Heart right ventricle (tissue), 16 donors: ENCODE results near the gene PALD1. TPM values are rescaled to one million over a fixed set of nuclear protein-coding genes. Genes with fewer than 3 reads are reported as not detected.

Experiments
- ATAC-seq, 8 donors: fragments of 200-7000 bp; cut with Tn5 transposase; one replicate each; pipeline ENCODE4 v1.9.1; 2020; ENCODE audit warnings: mild to moderate bottlenecking in 8 of 8, moderate library complexity in 8 of 8, moderate number of reproducible peaks in 1 of 8
- DNase-seq, 2 donors: peaks; one replicate each; pipeline ENCODE4 v3.0.0-alpha.2; 2020
- H3K27ac ChIP-seq, 10 donors: fragments of 200-600 bp; sonication (generic) in 2 of 10; one replicate each; pipeline versions ENCODE4 v1.5.0 to v1.8.0; 2020 to 2022; ENCODE audit warnings: mild to moderate bottlenecking in 3 of 10
- H3K27me3 ChIP-seq, 7 donors: fragments of 200-600 bp; one replicate each; pipeline ENCODE4 v1.8.0; 2021 to 2022; ENCODE audit warnings: mild to moderate bottlenecking in 2 of 7
- H3K36me3 ChIP-seq, 9 donors: fragments of 200-600 bp; sonication (generic) in 1 of 9; one replicate each; pipeline versions ENCODE4 v1.5.0 to v1.8.0; 2020 to 2022; ENCODE audit warnings: mild to moderate bottlenecking in 2 of 9
- H3K4me1 ChIP-seq, 9 donors: fragments of 200-600 bp; sonication (generic) in 1 of 9; one replicate each; pipeline versions ENCODE4 v1.5.0 to v1.8.0; 2020 to 2022; ENCODE audit warnings: mild to moderate bottlenecking in 4 of 9
- H3K4me3 ChIP-seq, 10 donors: fragments of 200-600 bp; sonication (generic) in 2 of 10; one replicate each; pipeline versions ENCODE4 v1.5.0 to v1.8.0; 2020 to 2022; ENCODE audit warnings: mild to moderate bottlenecking in 7 of 10, moderate library complexity in 2 of 10
- H3K9me3 ChIP-seq, 11 donors: fragments of 200-600 bp in 10 of 11; sonication (generic) in 2 of 11; one replicate each; pipeline versions ENCODE4 v1.5.0 to v1.8.0; 2013 to 2022; ENCODE audit warnings: mild to moderate bottlenecking in 2 of 11, control low read depth in 1 of 11, moderate library complexity in 1 of 11
- CTCF ChIP-seq, 9 donors: fragments of 200-600 bp; sonication (generic) in 2 of 9; IDR thresholded peaks; one replicate each; pipeline versions ENCODE4 v1.5.0 to v1.8.0; 2021 to 2022; ENCODE audit warnings: antibody characterized with exemption in 9 of 9, mild to moderate bottlenecking in 5 of 9, moderate library complexity in 1 of 9
- WGBS, 2 donors: extraction: QIAGEN DNeasy Blood & Tissue Kit; methylation state at CpG; one replicate each; pipeline ENCODE4 v1.1.7; 2013; ENCODE audit warnings: inconsistent platforms in 1 of 2; 5-methylcytosine and 5-hydroxymethylcytosine counted together
- intact Hi-C, 10 donors: fragments of 100-400 bp; cut with DNase I; formaldehyde crosslinking; loops; one replicate each; pipeline versions ENCODE4 v1.11.1 to v1.14.2; 2022
- polyA plus RNA-seq, 2 donors: library from polyadenylated mRNA; stranded (reverse); fragments of 200-250 nt; gene quantifications; one replicate each; pipeline ENCODE4 v1.2.3, GENCODE V29; 2013
- total RNA-seq, 10 donors: library from RNA; stranded (reverse); fragmentation: NEBNext Ultra II Directional in 3 of 10; extraction: Animal tissue kit (Norgen Biotek cat#: 25700) in 3 of 10; gene quantifications; one replicate each; pipeline versions ENCODE4 v1.2.1 to v1.2.4, GENCODE V29; 2021 to 2023
- donor health status: Arrhythmogenic right ventricular cardiomyopathy.
- donor health status: ischemic (EF 13 %, LVEDD 7.1; RV severe dilation, severe dysfunction).
- donor health status: healthy with polysubstance abuse.
- donor health status: DM: no; HTN: yes; CAD: no.
- donor health status: DM: no; HTN: no; CAD: no.
- donor health status: ischemic (EF 25% LVEDD 6.9; RV normal size, moderate dysfunction).
- donor health status: ischemic (EF 25% LVEDD 5.7; RV mildly dilated, moderate dysfunction).
- donor health status: healthy.
- donor health status: DM: yes; HTN: yes; CAD: no.
- donor health status: Ischemic cardiomyopathy.
- donor health status: ischemic (EF 35%, LVEDD 5.7; RV mildly dilated, moderate dysfunction).
- donor health status: nonischemic (EF 11% LVEDD 7.7; RV severe dilation, severe dysfunction).
- donor health status: DM: yes; HTN: yes; CAD: no.
- donor health status: PGD.
- donor health status: ischemic (EF 29% LVEDD 5.4; RV normal size, mild dysfunction).
- donor health status: nonischemic (EF 23%, LVEDD 6.1; RV moderate dilation, normal function).

Gene PALD1
- total and polyA plus RNA-seq, 12 donors = 4.1 to 10.3 (median 5.9) TPM

- Histone ChIP-seq H3K27me3 (no peaks in the 10 kb centered on the region), H3K4me1 (peaks cover 0 to 64% (median 37%) of the 10 kb centered on the region in 9 donors), H3K27ac (peak overlapping the region in 6 of 10 donors; percentile 16 to 64 (median 50)), H3K4me3 (no peak overlapping the region), H3K9me3 (no peaks in the 10 kb centered on the region), H3K36me3 (peaks cover 0 to 5% (median 0%) of the 10 kb centered on the region in 9 donors)
- ATAC-seq (peak in 6 of 8 donors; percentile 18 to 76 (median 54)), DNase-seq (peak in 1 of 2 donors; percentile 63)
- WGBS, 2 donors = 70 to 75% methylated on average over 9 of the region's 9 CpGs
- intact Hi-C loops = no loop called here
- no peak for TF ChIP-seq CTCF (IDR thresholded peaks at IDR 0.05)
These were observed 15.2 kb downstream of the PALD1 start for GRCh38 chr10:70493660-70494234.

- peaks cover 3 to 72% (median 45%) of the 10 kb centered on the region in 9 donors for H3K4me1 ChIP-seq
- DNase-seq (no peak), ATAC-seq (peak in 4 of 8 donors; percentile 9 to 32 (median 25))
- no peaks in the 10 kb centered on the region for H3K9me3 ChIP-seq
- peak overlapping the region in 1 of 10 donors; percentile 2 for H3K4me3 ChIP-seq
- WGBS, 2 donors = 59 to 72% methylated on average over 8 of the region's 8 CpGs
- intact Hi-C loops = no loop called here
- peak overlapping the region in 9 of 10 donors; percentile 8 to 64 (median 24) for H3K27ac ChIP-seq
- H3K36me3 ChIP-seq = peaks cover 0 to 7% (median 0%) of the 10 kb centered on the region in 9 donors
- TF ChIP-seq CTCF (IDR thresholded peaks at IDR 0.05) = no peak
- H3K27me3 ChIP-seq = no peaks in the 10 kb centered on the region
These were observed 16.0 kb downstream of the PALD1 start for GRCh38 chr10:70494536-70494935.

- intact Hi-C loops = no loop called here
- 67% methylated on average over 13 of the region's 13 CpGs for WGBS, 2 donors
- peak in 6 of 8 donors; percentile 35 to 77 (median 53) for ATAC-seq
- Histone ChIP-seq H3K4me1 (peaks cover 3 to 76% (median 49%) of the 10 kb centered on the region in 9 donors), H3K4me3 (peak overlapping the region in 1 of 10 donors; percentile 2), H3K27ac (peak overlapping the region in 9 of 10 donors; percentile 14 to 64 (median 25)), H3K9me3 (no peaks in the 10 kb centered on the region), H3K36me3 (peaks cover 0 to 7% (median 0%) of the 10 kb centered on the region in 9 donors), H3K27me3 (no peaks in the 10 kb centered on the region)
- TF ChIP-seq CTCF (IDR thresholded peaks at IDR 0.05) = no peak
- peak; percentile 34 to 53 for DNase-seq
These were observed 16.4 kb downstream of the PALD1 start for GRCh38 chr10:70494966-70495365.

- WGBS, 2 donors = 93 to 97% methylated on average over 4 of the region's 4 CpGs
- no peaks in the 10 kb centered on the region for H3K9me3 ChIP-seq
- H3K27me3 ChIP-seq = no peaks in the 10 kb centered on the region
- ATAC-seq (no peak), DNase-seq (no peak)
- intact Hi-C loops = no loop called here
- H3K27ac ChIP-seq = peak overlapping the region in 4 of 10 donors; percentile 14 to 64 (median 15)
- no peak overlapping the region for H3K4me3 ChIP-seq
- TF ChIP-seq CTCF (IDR thresholded peaks at IDR 0.05) = no peak
- H3K36me3 ChIP-seq = peaks cover 0 to 7% (median 0%) of the 10 kb centered on the region in 9 donors
- H3K4me1 ChIP-seq = peaks cover 3 to 80% (median 57%) of the 10 kb centered on the region in 9 donors
These were observed 17.2 kb downstream of the PALD1 start for GRCh38 chr10:70495691-70496261.
